Measurements from ENCODE around the gene ATL3. TPM values are rescaled to one million over a fixed set of nuclear protein-coding genes. Genes with fewer than 3 reads are reported as not detected.
A peak's percentile ranks its signal among the peaks of the same experiment; 100 is the strongest.

The ATL3 gene
- total RNA-seq, 1 experiment from 2014 or later, result 79.0 TPM

DNA sequence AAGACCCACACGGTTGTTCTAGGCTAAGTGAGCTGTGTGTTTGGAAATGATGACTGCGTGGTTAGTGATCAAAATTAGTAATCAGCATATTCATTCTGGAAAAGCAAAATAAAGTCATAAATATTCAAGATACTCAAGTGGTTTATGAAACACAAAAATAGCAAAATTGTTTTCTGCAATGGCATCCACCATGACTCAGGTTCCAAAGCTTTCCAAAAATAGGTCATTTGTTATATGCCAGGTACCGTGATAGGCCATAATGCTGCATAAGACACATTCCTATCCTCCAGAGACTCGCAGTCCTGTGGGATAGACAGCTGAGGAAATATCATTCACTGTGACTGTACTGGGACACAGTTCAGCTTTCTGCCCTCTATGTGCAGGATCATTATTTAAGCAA lies 2.4 kb upstream of the ATL3 start:
- in situ Hi-C loops (cut with HindIII; ENCODE audit: low pct_unique_long_range_greater_than_20kb, low sequenced_read_pairs), result no loop called here
- H3K36me3 ChIP-seq (ENCODE audit: control insufficient read depth, insufficient read depth, low read length), result no peaks in the 10 kb centered on the region
- no TSS peak for BruUV-seq (replicated peaks)
- H3K9me3 ChIP-seq (ENCODE audit: control insufficient read depth, insufficient read depth, low read depth, low read length), result no peaks in the 10 kb centered on the region
- ChIA-PET POLR2A (no interaction called here), CTCF (no interaction called here)
- peaks cover 7% of the 10 kb centered on the region for H3K4me1 ChIP-seq (ENCODE audit: control insufficient read depth, insufficient read depth, low read length)
- DNase-seq (ENCODE audit: low read depth, low spot score), result no peak
- intact Hi-C loops (cut with micrococcal nuclease; ENCODE audit: unreplicated experiment), result no loop called here
- no peak overlapping the region; the same call in 1 of the 2 replicates for H3K27ac ChIP-seq (ENCODE audit: low read length)
- no peaks in the 10 kb centered on the region for H3K27me3 ChIP-seq (ENCODE audit: control insufficient read depth, insufficient read depth, low read length)
- H3K4me3 ChIP-seq (ENCODE audit: low read depth in 2 of 2, low read length in 2 of 2), result no peak overlapping the region
- TF ChIP-seq, protein P1, sequence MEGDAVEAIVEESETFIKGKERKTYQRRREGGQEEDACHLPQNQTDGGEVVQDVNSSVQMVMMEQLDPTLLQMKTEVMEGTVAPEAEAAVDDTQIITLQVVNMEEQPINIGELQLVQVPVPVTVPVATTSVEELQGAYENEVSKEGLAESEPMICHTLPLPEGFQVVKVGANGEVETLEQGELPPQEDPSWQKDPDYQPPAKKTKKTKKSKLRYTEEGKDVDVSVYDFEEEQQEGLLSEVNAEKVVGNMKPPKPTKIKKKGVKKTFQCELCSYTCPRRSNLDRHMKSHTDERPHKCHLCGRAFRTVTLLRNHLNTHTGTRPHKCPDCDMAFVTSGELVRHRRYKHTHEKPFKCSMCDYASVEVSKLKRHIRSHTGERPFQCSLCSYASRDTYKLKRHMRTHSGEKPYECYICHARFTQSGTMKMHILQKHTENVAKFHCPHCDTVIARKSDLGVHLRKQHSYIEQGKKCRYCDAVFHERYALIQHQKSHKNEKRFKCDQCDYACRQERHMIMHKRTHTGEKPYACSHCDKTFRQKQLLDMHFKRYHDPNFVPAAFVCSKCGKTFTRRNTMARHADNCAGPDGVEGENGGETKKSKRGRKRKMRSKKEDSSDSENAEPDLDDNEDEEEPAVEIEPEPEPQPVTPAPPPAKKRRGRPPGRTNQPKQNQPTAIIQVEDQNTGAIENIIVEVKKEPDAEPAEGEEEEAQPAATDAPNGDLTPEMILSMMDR (IDR thresholded peaks at IDR 0.05), result no peak
- TF ChIP-seq SIN3A (IDR thresholded peaks at IDR 0.05; ENCODE audit: borderline replicate concordance, insufficient read depth, low read depth, low read length) (no peak), POLR2AphosphoS5 (IDR thresholded peaks at IDR 0.05; ENCODE audit: low read depth, low read length) (no peak), TCF7L2 (IDR thresholded peaks at IDR 0.05; ENCODE audit: low read depth, low read length) (no peak)
- TF ChIP-seq, protein P2, sequence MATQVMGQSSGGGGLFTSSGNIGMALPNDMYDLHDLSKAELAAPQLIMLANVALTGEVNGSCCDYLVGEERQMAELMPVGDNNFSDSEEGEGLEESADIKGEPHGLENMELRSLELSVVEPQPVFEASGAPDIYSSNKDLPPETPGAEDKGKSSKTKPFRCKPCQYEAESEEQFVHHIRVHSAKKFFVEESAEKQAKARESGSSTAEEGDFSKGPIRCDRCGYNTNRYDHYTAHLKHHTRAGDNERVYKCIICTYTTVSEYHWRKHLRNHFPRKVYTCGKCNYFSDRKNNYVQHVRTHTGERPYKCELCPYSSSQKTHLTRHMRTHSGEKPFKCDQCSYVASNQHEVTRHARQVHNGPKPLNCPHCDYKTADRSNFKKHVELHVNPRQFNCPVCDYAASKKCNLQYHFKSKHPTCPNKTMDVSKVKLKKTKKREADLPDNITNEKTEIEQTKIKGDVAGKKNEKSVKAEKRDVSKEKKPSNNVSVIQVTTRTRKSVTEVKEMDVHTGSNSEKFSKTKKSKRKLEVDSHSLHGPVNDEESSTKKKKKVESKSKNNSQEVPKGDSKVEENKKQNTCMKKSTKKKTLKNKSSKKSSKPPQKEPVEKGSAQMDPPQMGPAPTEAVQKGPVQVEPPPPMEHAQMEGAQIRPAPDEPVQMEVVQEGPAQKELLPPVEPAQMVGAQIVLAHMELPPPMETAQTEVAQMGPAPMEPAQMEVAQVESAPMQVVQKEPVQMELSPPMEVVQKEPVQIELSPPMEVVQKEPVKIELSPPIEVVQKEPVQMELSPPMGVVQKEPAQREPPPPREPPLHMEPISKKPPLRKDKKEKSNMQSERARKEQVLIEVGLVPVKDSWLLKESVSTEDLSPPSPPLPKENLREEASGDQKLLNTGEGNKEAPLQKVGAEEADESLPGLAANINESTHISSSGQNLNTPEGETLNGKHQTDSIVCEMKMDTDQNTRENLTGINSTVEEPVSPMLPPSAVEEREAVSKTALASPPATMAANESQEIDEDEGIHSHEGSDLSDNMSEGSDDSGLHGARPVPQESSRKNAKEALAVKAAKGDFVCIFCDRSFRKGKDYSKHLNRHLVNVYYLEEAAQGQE (IDR thresholded peaks at IDR 0.05; ENCODE audit: insufficient read depth in 1 of 2, low read depth in 2 of 2, low read length in 1 of 2), result no peak
- ATAC-seq, result no peak

- CTCF ChIA-PET, result no interaction called here
- Histone ChIP-seq H3K36me3 (ENCODE audit: control insufficient read depth, insufficient read depth, low read length) (no peaks in the 10 kb centered on the region), H3K27ac (ENCODE audit: low read length) (peak overlapping the region; percentile 11; the same call in 1 of the 2 replicates), H3K9me3 (ENCODE audit: control insufficient read depth, insufficient read depth, low read depth, low read length) (no peaks in the 10 kb centered on the region), H3K4me3 (ENCODE audit: low read depth in 2 of 2, low read length in 2 of 2) (no peak overlapping the region), H3K4me1 (ENCODE audit: control insufficient read depth, insufficient read depth, low read length) (peaks cover 12% of the 10 kb centered on the region), H3K27me3 (ENCODE audit: control insufficient read depth, insufficient read depth, low read length) (no peaks in the 10 kb centered on the region)
- ATAC-seq, result no peak
- POLR2A ChIA-PET, result no interaction called here
- in situ Hi-C loops (cut with HindIII; ENCODE audit: low pct_unique_long_range_greater_than_20kb, low sequenced_read_pairs), result no loop called here
- DNase-seq (ENCODE audit: low read depth, low spot score), result no peak
- intact Hi-C loops (cut with micrococcal nuclease; ENCODE audit: unreplicated experiment), result no loop called here
- BruUV-seq (replicated peaks), result no TSS peak
- no peak for TF ChIP-seq SIN3A (IDR thresholded peaks at IDR 0.05; ENCODE audit: borderline replicate concordance, insufficient read depth, low read depth, low read length)
- no peak for TF ChIP-seq TCF7L2 (IDR thresholded peaks at IDR 0.05; ENCODE audit: low read depth, low read length)
- TF ChIP-seq POLR2AphosphoS5 (IDR thresholded peaks at IDR 0.05; ENCODE audit: low read depth, low read length), result no peak
- TF ChIP-seq, protein P2 (IDR thresholded peaks at IDR 0.05; ENCODE audit: insufficient read depth in 1 of 2, low read depth in 2 of 2, low read length in 1 of 2), result no peak
- TF ChIP-seq, protein P1 (IDR thresholded peaks at IDR 0.05), result no peak
These were observed 1.9 kb upstream of the ATL3 start for GRCh38 chr11:63672936-63673539.
